Esophagus squamous epithelium (tissue), 4 donors: Measurements from ENCODE around the gene SGIP1.

Experiments used
- POLR2A ChIP-seq, 4 donors: fragments of 450-650 bp; IDR thresholded peaks; one replicate each; pipeline ENCODE4 v1.6.1; 2017; ENCODE audit warnings: antibody characterized with exemption in 4 of 4, mild to moderate bottlenecking in 4 of 4, moderate library complexity in 3 of 4
- TF ChIP-seq, protein P1 (sequence below), 6 experiments: fragments of 450-650 bp in 4 of 6; fragments of 200-600 bp in 2 of 6; sonication (generic) in 2 of 6; IDR thresholded peaks; one replicate each; pipeline ENCODE4 v1.5.1; 2016 to 2019; ENCODE audit warnings: antibody characterized with exemption in 6 of 6, mild to moderate bottlenecking in 4 of 6, moderate library complexity in 4 of 6

DNA sequence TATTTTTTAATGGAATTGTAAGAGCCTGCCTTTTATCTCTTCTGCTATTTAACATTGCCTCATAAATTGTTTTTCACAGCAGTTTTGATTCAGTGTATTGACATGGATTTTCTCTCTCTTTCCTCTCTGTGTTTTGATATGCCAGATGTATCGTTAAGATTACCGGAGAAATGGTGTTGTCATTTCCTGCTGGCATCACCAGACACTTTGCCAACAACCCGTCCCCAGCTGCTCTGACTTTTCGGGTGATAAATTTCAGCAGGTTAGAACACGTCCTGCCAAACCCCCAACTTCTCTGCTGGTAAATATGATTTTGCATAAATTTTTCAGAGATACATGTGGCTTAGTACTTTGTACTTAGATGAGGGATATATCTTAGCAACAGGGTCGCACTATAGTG lies 195.2 kb downstream of the SGIP1 start:
- TF ChIP-seq, protein P1, sequence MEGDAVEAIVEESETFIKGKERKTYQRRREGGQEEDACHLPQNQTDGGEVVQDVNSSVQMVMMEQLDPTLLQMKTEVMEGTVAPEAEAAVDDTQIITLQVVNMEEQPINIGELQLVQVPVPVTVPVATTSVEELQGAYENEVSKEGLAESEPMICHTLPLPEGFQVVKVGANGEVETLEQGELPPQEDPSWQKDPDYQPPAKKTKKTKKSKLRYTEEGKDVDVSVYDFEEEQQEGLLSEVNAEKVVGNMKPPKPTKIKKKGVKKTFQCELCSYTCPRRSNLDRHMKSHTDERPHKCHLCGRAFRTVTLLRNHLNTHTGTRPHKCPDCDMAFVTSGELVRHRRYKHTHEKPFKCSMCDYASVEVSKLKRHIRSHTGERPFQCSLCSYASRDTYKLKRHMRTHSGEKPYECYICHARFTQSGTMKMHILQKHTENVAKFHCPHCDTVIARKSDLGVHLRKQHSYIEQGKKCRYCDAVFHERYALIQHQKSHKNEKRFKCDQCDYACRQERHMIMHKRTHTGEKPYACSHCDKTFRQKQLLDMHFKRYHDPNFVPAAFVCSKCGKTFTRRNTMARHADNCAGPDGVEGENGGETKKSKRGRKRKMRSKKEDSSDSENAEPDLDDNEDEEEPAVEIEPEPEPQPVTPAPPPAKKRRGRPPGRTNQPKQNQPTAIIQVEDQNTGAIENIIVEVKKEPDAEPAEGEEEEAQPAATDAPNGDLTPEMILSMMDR (IDR thresholded peaks at IDR 0.05), result no peak
- TF ChIP-seq POLR2A (IDR thresholded peaks at IDR 0.05), result no peak
